GM23248 (cell line): ENCODE data around the gene NAALADL1.

ENCODE experiments used
- EZH2 ChIP-seq: fragments of 200-600 bp; sonication (generic); IDR thresholded peaks from 2 replicates; pipeline ENCODE4 v1.6.1; 2018; ENCODE audit warnings: antibody characterized with exemption, mild to moderate bottlenecking; ENCODE audit not compliant: insufficient read depth, poor library complexity, severe bottlenecking
- EZH2phosphoT487 ChIP-seq: fragments of 200-600 bp; sonication (generic); IDR thresholded peaks from 2 replicates; pipeline ENCODE4 v1.6.1; 2018; ENCODE audit warnings: antibody characterized with exemption, moderate library complexity, mild to moderate bottlenecking, low read depth; ENCODE audit not compliant: insufficient read depth

DNA sequence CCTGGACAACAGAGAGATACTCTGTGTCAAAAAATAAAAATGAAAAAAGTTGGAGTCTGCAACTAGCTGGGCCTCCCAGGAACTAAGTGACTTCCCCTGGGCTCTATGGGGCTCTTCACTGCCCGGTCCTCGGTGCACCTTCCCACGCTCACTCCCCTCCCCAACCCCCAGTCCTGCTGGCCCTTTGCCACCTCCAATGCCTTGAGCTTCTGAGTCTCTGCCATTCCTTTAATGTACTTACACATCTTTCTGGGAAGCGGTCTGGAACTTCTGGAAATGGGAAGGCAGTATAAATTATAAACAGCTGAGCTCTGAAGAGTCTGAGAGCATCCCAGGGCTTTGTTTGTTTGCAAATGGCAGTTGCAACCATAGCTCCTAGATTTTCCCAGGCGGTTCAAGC is 55.6 kb downstream of the NAALADL1 start:
- TF ChIP-seq EZH2 (no peak), EZH2phosphoT487 (no peak)
